ENCODE data around the gene INSRR. TPM values are rescaled to one million over a fixed set of nuclear protein-coding genes. Genes with fewer than 3 reads are reported as not detected.

INSRR gene
- total and polyA plus RNA-seq, 4 donors: 0.01 TPM; not detected in 3

DNA sequence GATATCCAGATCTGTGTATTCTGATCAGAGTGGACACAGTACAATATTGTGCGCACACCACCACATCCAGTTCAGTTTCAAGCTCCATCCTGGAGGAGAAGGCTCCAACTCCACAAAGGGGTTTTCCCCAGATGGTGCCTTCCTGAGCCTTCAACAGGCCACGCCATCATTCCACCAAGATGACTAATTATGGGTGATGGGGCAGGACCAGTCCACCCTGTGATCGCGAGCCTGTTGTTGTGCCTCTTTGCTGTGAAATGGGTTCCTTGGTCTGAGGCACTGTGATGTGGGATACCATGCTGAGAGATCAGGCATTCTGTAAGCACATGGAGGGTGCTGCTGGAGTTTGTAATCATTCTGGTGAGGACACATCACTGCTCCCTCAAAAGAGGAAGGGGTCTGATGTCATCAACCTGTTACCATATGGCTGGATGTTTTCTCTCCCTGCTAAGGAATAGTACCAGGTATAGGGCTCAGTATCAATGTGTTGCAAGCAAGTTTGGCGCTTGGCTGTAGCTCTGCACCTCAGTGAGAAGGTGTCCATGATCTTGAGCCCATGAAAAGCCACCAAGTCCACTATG lies 35.6 kb downstream of the INSRR start:
- Histone ChIP-seq H3K4me3 (ENCODE audit: low read depth in 1 of 3, low read length in 3 of 3) (no peak overlapping the region), H3K27ac (ENCODE audit: low read depth in 1 of 2, low read length in 2 of 2) (no peak overlapping the region), H3K4me1 (ENCODE audit: control insufficient read depth in 4 of 4, insufficient read depth in 4 of 4, low read length in 3 of 4) (no peaks in the 10 kb centered on the region), H3K27me3 (ENCODE audit: control insufficient read depth in 4 of 4, insufficient read depth in 4 of 4, low read length in 3 of 4) (peaks cover 0 to 4% (median 0%) of the 10 kb centered on the region in 4 donors), H3K9me3 (ENCODE audit: control insufficient read depth in 4 of 4, low read length in 3 of 4) (no peaks in the 10 kb centered on the region), H3K36me3 (ENCODE audit: control insufficient read depth in 4 of 4, insufficient read depth in 3 of 4, low read depth in 1 of 4, low read length in 3 of 4) (no peaks in the 10 kb centered on the region), H3K9ac (ENCODE audit: low read depth in 1 of 2, low read length in 2 of 2) (no peak overlapping the region)
- 85% methylated on average over 5 of the region's 5 CpGs for WGBS
- TF ChIP-seq HNF4A (conservative IDR thresholded peaks at IDR 0.05): no peak
- TF ChIP-seq, protein P1, sequence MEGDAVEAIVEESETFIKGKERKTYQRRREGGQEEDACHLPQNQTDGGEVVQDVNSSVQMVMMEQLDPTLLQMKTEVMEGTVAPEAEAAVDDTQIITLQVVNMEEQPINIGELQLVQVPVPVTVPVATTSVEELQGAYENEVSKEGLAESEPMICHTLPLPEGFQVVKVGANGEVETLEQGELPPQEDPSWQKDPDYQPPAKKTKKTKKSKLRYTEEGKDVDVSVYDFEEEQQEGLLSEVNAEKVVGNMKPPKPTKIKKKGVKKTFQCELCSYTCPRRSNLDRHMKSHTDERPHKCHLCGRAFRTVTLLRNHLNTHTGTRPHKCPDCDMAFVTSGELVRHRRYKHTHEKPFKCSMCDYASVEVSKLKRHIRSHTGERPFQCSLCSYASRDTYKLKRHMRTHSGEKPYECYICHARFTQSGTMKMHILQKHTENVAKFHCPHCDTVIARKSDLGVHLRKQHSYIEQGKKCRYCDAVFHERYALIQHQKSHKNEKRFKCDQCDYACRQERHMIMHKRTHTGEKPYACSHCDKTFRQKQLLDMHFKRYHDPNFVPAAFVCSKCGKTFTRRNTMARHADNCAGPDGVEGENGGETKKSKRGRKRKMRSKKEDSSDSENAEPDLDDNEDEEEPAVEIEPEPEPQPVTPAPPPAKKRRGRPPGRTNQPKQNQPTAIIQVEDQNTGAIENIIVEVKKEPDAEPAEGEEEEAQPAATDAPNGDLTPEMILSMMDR (IDR thresholded peaks at IDR 0.05; ENCODE audit: low read depth, low read length, missing input control): no peak
- no peak for TF ChIP-seq JUND (IDR thresholded peaks at IDR 0.05)
- TF ChIP-seq SP1 (IDR thresholded peaks at IDR 0.05): no peak
- TF ChIP-seq, protein P2, sequence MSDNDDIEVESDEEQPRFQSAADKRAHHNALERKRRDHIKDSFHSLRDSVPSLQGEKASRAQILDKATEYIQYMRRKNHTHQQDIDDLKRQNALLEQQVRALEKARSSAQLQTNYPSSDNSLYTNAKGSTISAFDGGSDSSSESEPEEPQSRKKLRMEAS (IDR thresholded peaks at IDR 0.05): no peak
- TF ChIP-seq EGR1 (IDR thresholded peaks at IDR 0.05; ENCODE audit: low read depth in 2 of 2): no peak
- no peak for TF ChIP-seq FOXA1 (IDR thresholded peaks at IDR 0.05)
- TF ChIP-seq, protein P3, sequence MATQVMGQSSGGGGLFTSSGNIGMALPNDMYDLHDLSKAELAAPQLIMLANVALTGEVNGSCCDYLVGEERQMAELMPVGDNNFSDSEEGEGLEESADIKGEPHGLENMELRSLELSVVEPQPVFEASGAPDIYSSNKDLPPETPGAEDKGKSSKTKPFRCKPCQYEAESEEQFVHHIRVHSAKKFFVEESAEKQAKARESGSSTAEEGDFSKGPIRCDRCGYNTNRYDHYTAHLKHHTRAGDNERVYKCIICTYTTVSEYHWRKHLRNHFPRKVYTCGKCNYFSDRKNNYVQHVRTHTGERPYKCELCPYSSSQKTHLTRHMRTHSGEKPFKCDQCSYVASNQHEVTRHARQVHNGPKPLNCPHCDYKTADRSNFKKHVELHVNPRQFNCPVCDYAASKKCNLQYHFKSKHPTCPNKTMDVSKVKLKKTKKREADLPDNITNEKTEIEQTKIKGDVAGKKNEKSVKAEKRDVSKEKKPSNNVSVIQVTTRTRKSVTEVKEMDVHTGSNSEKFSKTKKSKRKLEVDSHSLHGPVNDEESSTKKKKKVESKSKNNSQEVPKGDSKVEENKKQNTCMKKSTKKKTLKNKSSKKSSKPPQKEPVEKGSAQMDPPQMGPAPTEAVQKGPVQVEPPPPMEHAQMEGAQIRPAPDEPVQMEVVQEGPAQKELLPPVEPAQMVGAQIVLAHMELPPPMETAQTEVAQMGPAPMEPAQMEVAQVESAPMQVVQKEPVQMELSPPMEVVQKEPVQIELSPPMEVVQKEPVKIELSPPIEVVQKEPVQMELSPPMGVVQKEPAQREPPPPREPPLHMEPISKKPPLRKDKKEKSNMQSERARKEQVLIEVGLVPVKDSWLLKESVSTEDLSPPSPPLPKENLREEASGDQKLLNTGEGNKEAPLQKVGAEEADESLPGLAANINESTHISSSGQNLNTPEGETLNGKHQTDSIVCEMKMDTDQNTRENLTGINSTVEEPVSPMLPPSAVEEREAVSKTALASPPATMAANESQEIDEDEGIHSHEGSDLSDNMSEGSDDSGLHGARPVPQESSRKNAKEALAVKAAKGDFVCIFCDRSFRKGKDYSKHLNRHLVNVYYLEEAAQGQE (IDR thresholded peaks at IDR 0.05): no peak
- TF ChIP-seq HNF4G (IDR thresholded peaks at IDR 0.05): no peak
- no peak for TF ChIP-seq FOXA2 (IDR thresholded peaks at IDR 0.05)
- TF ChIP-seq, protein P4, sequence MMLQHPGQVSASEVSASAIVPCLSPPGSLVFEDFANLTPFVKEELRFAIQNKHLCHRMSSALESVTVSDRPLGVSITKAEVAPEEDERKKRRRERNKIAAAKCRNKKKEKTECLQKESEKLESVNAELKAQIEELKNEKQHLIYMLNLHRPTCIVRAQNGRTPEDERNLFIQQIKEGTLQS (IDR thresholded peaks at IDR 0.05): no peak
- TF ChIP-seq, protein P5, sequence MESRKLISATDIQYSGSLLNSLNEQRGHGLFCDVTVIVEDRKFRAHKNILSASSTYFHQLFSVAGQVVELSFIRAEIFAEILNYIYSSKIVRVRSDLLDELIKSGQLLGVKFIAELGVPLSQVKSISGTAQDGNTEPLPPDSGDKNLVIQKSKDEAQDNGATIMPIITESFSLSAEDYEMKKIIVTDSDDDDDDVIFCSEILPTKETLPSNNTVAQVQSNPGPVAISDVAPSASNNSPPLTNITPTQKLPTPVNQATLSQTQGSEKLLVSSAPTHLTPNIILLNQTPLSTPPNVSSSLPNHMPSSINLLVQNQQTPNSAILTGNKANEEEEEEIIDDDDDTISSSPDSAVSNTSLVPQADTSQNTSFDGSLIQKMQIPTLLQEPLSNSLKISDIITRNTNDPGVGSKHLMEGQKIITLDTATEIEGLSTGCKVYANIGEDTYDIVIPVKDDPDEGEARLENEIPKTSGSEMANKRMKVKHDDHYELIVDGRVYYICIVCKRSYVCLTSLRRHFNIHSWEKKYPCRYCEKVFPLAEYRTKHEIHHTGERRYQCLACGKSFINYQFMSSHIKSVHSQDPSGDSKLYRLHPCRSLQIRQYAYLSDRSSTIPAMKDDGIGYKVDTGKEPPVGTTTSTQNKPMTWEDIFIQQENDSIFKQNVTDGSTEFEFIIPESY (IDR thresholded peaks at IDR 0.05): no peak
- TF ChIP-seq YY1 (IDR thresholded peaks at IDR 0.05): no peak
- no peak for TF ChIP-seq TAF1 (conservative IDR thresholded peaks at IDR 0.05)
- no peak for DNase-seq (ENCODE audit: low spot score)

DNA sequence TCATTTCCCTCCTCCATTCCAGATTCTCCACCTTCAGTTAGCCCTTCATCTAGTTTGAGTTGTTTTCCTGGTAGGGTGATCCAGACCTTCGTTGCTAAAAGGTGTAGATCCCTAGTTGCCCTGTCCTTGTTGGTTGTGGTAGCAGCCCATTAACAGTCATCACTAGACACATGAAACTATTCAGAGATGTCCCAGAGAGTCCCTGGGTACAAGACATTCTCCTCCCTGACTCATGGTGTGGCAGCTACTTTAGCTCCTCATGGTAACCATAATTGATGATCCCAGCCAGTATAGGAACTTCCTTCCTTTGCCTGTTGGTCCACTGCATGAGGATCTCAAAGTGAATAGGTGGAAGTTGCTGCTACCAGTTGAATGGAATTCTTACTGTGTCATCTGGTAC lies 36.2 kb downstream of the INSRR start:
- TF ChIP-seq RAD21 (IDR thresholded peaks at IDR 0.05): no peak
- Histone ChIP-seq H3K27me3 (ENCODE audit: control insufficient read depth in 4 of 4, insufficient read depth in 4 of 4, low read length in 3 of 4) (peaks cover 0 to 4% (median 0%) of the 10 kb centered on the region in 4 donors), H3K9me3 (ENCODE audit: control insufficient read depth in 4 of 4, low read length in 3 of 4) (no peaks in the 10 kb centered on the region), H3K4me3 (ENCODE audit: low read depth in 1 of 3, low read length in 3 of 3) (no peak overlapping the region), H3K36me3 (ENCODE audit: control insufficient read depth in 4 of 4, insufficient read depth in 3 of 4, low read depth in 1 of 4, low read length in 3 of 4) (no peaks in the 10 kb centered on the region), H3K27ac (ENCODE audit: low read depth in 1 of 2, low read length in 2 of 2) (no peak overlapping the region), H3K9ac (ENCODE audit: low read depth in 1 of 2, low read length in 2 of 2) (no peak overlapping the region), H3K4me1 (ENCODE audit: control insufficient read depth in 4 of 4, insufficient read depth in 4 of 4, low read length in 3 of 4) (no peaks in the 10 kb centered on the region)
- no peak for DNase-seq (ENCODE audit: low spot score)
- 60% methylated on average over 1 of the region's 1 CpG for WGBS
